Stimulated activated CD8-positive, alpha-beta memory T cell treated with anti-CD3 and anti-CD28 coated beads, Interleukin-4, amount 100 ng/mL, for 4 hours (primary cell): ENCODE results near the gene MSL1.

ENCODE experiments used
- DNase-seq, 2 donors: peaks; one replicate each; pipeline ENCODE4 v3.0.0-alpha.2; 2020; ENCODE audit warnings: low read depth in 2 of 2, low spot score in 1 of 2

Gene MSL1

GRCh38 chr17:40091691-40092397 lies 29.9 kb upstream of the MSL1 start:
- no peak for DNase-seq

DNA sequence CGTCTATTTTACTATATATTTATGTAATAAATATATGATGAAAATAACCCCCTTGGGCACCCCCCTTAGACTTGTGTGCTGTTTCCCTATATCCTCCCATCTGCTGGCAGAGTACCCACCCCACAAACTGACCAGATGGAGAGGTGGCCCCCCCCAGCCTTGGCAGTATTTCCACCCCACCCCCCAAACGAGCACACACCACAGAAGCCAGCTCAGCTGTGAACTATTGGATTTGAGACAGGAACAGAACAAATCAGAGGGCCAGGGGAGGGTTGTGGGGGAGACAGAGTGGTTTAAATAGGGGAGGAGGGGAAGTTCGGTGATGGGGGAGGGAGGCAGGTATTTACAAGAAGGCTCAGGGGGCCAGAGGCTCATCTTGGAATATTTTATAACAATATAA lies 29.2 kb upstream of the MSL1 start:
- DNase-seq = no peak

- DNase-seq = no peak
Measured at GRCh38 chr17:40093005-40093579, 28.7 kb upstream of the MSL1 start.

DNA sequence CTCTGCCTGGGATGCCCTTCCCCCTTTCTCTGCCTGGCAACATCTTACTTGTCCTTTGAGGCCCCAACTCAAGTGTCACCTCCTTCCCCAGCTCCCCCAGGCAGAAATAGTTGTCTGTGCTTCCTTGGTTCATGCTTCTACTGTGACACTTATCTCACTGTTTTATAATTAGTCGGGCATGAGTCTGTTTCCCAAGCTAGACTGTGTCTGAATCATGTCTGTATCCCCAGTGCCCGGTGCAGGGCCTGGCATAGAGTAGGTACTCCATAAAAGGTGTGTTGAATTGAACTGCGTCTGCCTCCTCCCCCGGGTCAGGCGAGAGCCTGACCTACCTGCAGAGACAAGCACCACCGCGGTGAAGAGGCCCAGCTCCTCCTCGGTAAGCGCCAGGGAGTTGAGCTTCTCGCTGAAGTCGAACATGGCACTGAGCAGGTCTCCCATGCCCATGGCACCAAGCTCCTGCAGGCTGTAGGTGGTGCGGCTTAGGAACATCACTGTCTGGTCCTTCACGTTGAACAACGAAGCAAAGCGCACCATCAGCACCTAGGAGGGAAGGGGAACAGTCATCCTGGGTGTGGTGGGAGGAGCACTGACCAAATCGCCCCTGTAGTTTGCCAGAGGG lies 28.1 kb upstream of the MSL1 start:
- DNase-seq = no peak

GRCh38 chr17:40094874-40095273 lies 26.9 kb upstream of the MSL1 start:
- DNase-seq = no peak

GRCh38 chr17:40095351-40095943 lies 26.3 kb upstream of the MSL1 start:
- DNase-seq = no peak

GRCh38 chr17:40095944-40096791 lies 25.6 kb upstream of the MSL1 start:
- peak; percentile 52 to 65 for DNase-seq

- DNase-seq = no peak
Measured at GRCh38 chr17:40097087-40097486, 24.7 kb upstream of the MSL1 start.

DNA sequence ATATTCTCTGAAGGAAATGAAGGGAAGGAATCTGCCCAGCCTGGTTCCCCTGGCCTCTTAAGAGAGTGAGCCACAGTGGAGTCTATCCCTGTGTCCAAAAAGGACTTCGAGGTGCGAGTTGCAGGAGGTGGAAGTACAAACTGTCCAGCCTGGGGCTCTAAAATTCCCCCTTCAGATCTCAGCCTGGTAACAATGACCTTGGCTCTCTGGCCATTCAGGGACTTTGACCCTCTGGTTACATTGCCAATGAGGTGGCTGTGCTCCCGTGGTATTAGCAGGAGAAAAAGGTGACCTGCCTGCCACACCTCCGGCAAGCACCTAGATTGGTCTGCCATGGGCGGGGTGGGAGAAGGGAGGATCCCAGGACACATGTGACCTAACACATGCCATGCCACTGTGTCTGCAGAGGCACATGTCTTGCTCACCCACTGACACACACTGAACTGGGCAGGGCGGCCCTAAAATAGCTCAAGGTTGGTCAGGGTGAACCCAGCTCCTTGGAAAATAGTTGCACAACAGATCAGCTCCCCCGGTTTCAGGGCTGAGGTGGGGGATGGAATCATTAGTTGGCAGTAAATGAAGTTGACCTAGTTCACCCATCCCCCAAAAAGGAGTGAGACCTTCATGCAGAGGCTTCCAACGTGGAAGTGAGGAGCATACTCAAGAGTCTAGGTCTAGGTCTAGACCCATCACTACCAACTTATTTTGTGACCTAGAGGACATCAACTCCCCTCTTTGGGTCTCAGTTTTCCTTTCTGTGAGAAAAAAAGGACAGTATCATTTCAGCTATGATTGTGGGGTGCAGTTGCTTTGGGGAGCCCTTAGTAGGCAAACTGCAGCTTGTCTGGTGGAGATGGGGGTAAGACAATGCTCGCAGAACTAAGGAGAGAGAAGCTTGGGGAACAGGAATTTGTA lies 23.6 kb upstream of the MSL1 start:
- no peak for DNase-seq

DNA sequence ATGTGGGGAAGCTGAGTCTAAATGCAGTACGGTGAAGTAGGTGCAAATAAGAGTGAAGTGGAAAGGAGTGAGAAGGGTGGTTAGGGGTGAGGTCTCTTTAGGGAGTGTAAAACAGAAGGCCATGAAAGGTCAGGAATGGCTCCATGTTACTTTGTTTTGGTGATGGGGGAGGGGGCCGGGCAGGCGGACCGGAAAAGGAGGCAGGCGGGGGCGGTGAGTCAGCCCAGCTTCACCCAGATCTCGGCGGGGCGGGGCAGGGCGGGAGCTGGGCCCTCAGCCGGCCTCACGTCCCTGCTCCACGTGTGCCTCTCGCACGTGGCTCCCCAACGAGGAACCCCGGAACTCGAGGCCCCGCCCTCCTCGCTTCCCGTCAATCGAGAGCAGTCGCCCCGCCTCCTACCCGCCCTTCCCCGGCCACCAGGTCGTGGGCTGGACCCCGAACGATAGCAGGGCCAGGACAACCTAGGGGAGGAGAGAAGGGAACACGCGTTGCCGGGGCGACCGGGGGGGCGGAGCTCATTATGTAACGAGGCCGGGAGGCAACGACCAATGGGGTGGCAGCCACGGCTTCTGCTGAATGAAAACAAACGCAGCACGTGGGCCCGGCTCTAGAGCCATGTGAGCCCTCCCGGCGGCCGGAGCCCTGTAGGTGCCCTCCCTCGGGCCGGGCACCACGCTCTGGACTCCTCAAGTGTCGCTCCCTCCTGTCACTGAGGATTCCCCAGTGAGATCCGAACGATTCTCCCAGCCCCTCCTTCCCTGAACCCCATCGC lies 22.7 kb upstream of the MSL1 start:
- DNase-seq = peak; percentile 98 to 99

DNA sequence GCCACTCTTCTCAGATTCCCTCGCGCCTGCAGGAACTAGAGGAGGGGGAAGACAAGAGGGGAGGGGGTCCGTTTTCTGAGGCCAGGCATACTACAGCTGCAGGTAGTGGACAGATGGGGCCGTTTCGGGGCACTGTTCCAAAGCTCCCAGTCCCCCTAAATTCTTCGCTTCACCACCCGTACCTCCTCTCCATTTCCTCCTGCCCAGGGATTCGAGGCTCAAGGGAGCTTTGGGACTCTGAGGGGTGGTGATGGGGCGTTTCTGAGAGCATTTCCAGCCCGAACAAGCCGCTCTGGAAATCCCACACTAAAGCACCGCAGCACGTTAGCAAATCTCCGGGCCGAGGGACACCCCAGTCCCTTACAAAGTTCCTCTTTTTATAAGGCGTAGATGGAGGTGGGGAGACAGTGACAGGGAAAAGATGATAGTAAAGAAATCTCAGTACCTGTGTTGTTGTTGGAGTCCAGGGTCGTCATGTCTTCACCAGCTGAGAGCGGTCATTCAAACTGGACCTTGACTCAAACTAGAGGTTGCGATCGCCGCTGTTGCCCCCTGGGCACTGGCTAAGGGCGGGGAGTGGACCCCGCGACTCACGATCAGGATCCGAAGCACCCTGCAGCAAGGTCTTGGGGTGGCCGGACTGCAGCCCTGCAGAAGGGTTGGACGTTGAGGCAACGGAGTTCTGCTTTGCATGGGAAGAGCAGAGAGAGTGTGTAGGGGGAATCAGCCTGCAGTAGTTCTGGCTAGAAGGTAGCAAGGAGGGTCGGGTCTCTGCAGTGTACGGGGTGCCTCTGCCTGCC lies 22.0 kb upstream of the MSL1 start:
- DNase-seq = no peak

DNA sequence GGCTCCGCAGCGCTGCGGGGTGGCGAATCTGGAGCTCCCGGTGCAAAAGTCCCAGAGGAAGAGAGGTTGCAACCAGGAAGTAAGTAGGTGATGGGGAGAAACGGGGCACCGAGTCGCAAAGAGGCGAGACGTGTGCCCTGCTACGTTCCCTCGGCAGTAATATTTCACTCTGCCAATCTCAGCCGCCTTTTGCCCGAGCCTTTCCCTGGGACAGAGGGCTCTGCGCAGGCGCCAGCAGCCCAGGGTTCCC lies 21.4 kb upstream of the MSL1 start, which contains the start of gene NR1D1:
TSS of gene NR1D1 (minus strand) at position 171 of the 250 bp plus-strand sequence. CDS start 495 bp downstream, outside the sequence.
- no peak for DNase-seq

- DNase-seq = peak; percentile 77 to 84
Measured at GRCh38 chr17:40100669-40101366, 21.0 kb upstream of the MSL1 start.

GRCh38 chr17:40101367-40102210 lies 20.2 kb upstream of the MSL1 start:
- DNase-seq = no peak

- DNase-seq = no peak
Measured at GRCh38 chr17:40103071-40103661, 18.6 kb upstream of the MSL1 start.

DNA sequence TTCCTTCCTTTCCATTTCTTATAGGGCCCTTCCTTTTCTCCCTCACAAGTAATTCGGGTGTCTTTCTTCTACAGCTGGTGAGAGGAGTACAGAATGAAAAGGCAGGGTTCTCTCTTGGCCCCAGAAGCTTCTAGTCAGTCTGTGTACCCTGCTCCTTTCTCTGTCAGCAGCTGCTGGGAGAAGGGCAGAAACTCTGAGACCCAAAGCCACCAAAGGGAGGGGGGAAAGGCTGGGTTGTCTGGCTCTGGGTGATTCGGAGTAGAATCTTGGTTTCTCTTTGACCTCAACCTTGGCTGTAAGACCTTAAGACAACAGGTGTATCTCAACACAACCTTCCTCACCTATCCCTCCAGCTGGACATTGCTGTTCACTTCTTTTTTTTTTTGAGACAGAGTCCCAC lies 18.1 kb upstream of the MSL1 start:
- DNase-seq = no peak
